Endothelial cell of umbilical vein (primary cell): ENCODE results near the gene SDHB. TPM values are rescaled to one million over a fixed set of nuclear protein-coding genes. Genes with fewer than 3 reads are reported as not detected.

Experiments
- BruUV-seq: library from RNA; stranded (reverse); fragments of 400-500 nt; replicated peaks from 2 replicates; lab custom pipeline; 2021; lab: Mats Ljungman, UMichigan
- CTCF ChIA-PET: fragments of 300-600, 350-600 bp; sonication (Branson Sonifier 250); formaldehyde crosslinking; loops from one replicate; lab custom pipeline; 2021; ENCODE audit warnings: antibody characterized with exemption, inconsistent platforms; lab: Charles Lee
- POLR2A ChIA-PET: fragments of 300-600, 350-600 bp; sonication (Branson Sonifier 250); formaldehyde crosslinking; loops from one replicate; lab custom pipeline; 2021; ENCODE audit warnings: antibody characterized with exemption, inconsistent platforms; lab: Charles Lee
- DNase-seq: peaks from one replicate; pipeline ENCODE4 v3.0.0-alpha.2; 2011; ENCODE audit warnings: low read depth, low spot score
- FAIRE-seq: peaks from 2 replicates; lab custom pipeline; 2011; peaks lifted over from hg19 to GRCh38; lab: Jason Lieb, UNC
- H2AFZ ChIP-seq: 2 replicates; pipeline ENCODE4 v1.6.0; 2012; ENCODE audit warnings: low read depth, low read length, control low read depth, inconsistent platforms
- H3K27ac ChIP-seq: 2 replicates; pipeline ENCODE4 v1.5.1; 2011; ENCODE audit warnings: low read depth, mild to moderate bottlenecking, control low read depth, low read length, moderate library complexity; ENCODE audit not compliant: insufficient read depth
- H3K27me3 ChIP-seq, 2 experiments: 2 replicates each; pipeline versions ENCODE4 v1.6.0 to v1.6.1; 2011; ENCODE audit warnings: low read length in 2 of 2, mixed read lengths in 1 of 2; ENCODE audit not compliant: control insufficient read depth in 2 of 2, insufficient read depth in 2 of 2
- H3K36me3 ChIP-seq, 2 experiments: 2 replicates in 1 of 2; 3 replicates in 1 of 2; pipeline ENCODE4 v1.5.1; 2011; ENCODE audit warnings: low read length in 2 of 2, mild to moderate bottlenecking in 1 of 2, moderate library complexity in 1 of 2; ENCODE audit not compliant: control insufficient read depth in 2 of 2, insufficient read depth in 2 of 2; ENCODE audit errors: extremely low read depth in 1 of 2
- H3K4me1 ChIP-seq: 3 replicates; pipeline ENCODE4 v1.5.1; 2011; ENCODE audit warnings: mild to moderate bottlenecking, low read length; ENCODE audit not compliant: control insufficient read depth, insufficient read depth; ENCODE audit errors: extremely low read depth
- H3K4me2 ChIP-seq: 2 replicates; pipeline ENCODE4 v1.6.1; 2011; ENCODE audit warnings: low read length, control low read depth, mixed read lengths; ENCODE audit not compliant: insufficient read depth
- H3K4me3 ChIP-seq, 3 experiments: fragments of 200-600 bp in 1 of 3; sonication (generic), shearing (Covaris generic) in 1 of 3; replicated peaks in 1 of 3; 2 replicates each; pipeline ENCODE4 v1.5.1; 2011 to 2016; ENCODE audit warnings: control low read depth in 3 of 3, low read length in 3 of 3, mild to moderate bottlenecking in 2 of 3, inconsistent platforms in 1 of 3, low read depth in 1 of 3, moderate library complexity in 1 of 3; ENCODE audit not compliant: insufficient read depth in 1 of 3
- H3K79me2 ChIP-seq: 2 replicates; pipeline ENCODE4 v1.6.0; 2012; ENCODE audit warnings: low read length, inconsistent platforms; ENCODE audit not compliant: control insufficient read depth, insufficient read depth
- H3K9ac ChIP-seq: replicated peaks from 2 replicates; pipeline ENCODE3; 2011; ENCODE audit warnings: low read length, control low read depth; ENCODE audit not compliant: insufficient read depth; ENCODE audit errors: extremely low read depth
- H3K9me1 ChIP-seq: replicated peaks from 3 replicates; pipeline ENCODE4 v1.6.0; 2011; ENCODE audit warnings: mild to moderate bottlenecking, low read length; ENCODE audit not compliant: control insufficient read depth, insufficient read depth; ENCODE audit errors: extremely low read depth
- H3K9me3 ChIP-seq: replicated peaks from 2 replicates; pipeline ENCODE4 v1.5.1; 2012; ENCODE audit warnings: low read length, inconsistent platforms; ENCODE audit not compliant: control insufficient read depth, insufficient read depth
- H4K20me1 ChIP-seq: replicated peaks from 2 replicates; pipeline ENCODE3; 2011; ENCODE audit warnings: mild to moderate bottlenecking, low read length; ENCODE audit not compliant: control insufficient read depth, insufficient read depth; ENCODE audit errors: extremely low read depth
- EZH2 ChIP-seq: IDR thresholded peaks from 2 replicates; pipeline ENCODE4 v1.6.1; 2012; ENCODE audit warnings: borderline replicate concordance, low read depth, mild to moderate bottlenecking, moderate library complexity, low read length, inconsistent platforms; ENCODE audit not compliant: severe bottlenecking
- FOS ChIP-seq: IDR thresholded peaks from 2 replicates; pipeline ENCODE4 v1.6.1; 2011; ENCODE audit warnings: mild to moderate bottlenecking, low read length, moderate library complexity, borderline replicate concordance; ENCODE audit not compliant: insufficient read depth
- JUN ChIP-seq: IDR thresholded peaks from 2 replicates; pipeline ENCODE4 v1.6.1; 2011; ENCODE audit warnings: borderline replicate concordance, low read depth; ENCODE audit not compliant: insufficient read length, insufficient read depth
- MYC ChIP-seq: IDR thresholded peaks from one replicate; pipeline ENCODE4 v1.6.1; 2011; ENCODE audit warnings: mild to moderate bottlenecking, low read depth, low read length
- POLR2A ChIP-seq: IDR thresholded peaks from 2 replicates; pipeline ENCODE4 v1.6.1; 2012; ENCODE audit warnings: low read depth, mild to moderate bottlenecking, control low read depth, low read length
- POLR2AphosphoS5 ChIP-seq: IDR thresholded peaks from 2 replicates; pipeline ENCODE4 v1.6.1; 2012; ENCODE audit warnings: low read depth, mild to moderate bottlenecking, control low read depth, low read length, moderate library complexity; ENCODE audit not compliant: insufficient read depth
- dilution Hi-C: fragments of 300-500 bp; cut with MboI; formaldehyde crosslinking; loops from one replicate; pipeline ENCODE4 v1.15.0; 2019; ENCODE audit warnings: low sequenced_read_pairs; ENCODE audit not compliant: extremely low pct_ligation_motif_present
- intact Hi-C: fragments of 100-400 bp; cut with micrococcal nuclease; formaldehyde crosslinking; loops from one replicate; pipeline ENCODE4 v1.10.0; 2022
- polyA plus RNA-seq, 4 experiments: library from polyadenylated mRNA; depleted of rRNA in 3 of 4; stranded (reverse) in 3 of 4; unstranded in 1 of 4; fragments of >200 nt; gene quantifications; 2 replicates each; pipeline versions ENCODE4 v1.2.1 to v1.2.3, GENCODE V29; 2011 to 2012; ENCODE audit warnings: missing spikeins in 1 of 4
- total RNA-seq: library from RNA; stranded (reverse); gene quantifications from 2 replicates; pipeline ENCODE4 v1.2.3, GENCODE V29; 2021
- TF ChIP-seq, protein P1 (sequence below): IDR thresholded peaks from 2 replicates; pipeline ENCODE4 v1.6.1; 2011; ENCODE audit not compliant: insufficient read depth, insufficient read length

SDHB gene
- total and polyA plus RNA-seq, 2 donors (not counting 3 experiments of a cell fraction or from before 2014, with no cell fraction given) = 96.2 to 98.1 TPM

DNA sequence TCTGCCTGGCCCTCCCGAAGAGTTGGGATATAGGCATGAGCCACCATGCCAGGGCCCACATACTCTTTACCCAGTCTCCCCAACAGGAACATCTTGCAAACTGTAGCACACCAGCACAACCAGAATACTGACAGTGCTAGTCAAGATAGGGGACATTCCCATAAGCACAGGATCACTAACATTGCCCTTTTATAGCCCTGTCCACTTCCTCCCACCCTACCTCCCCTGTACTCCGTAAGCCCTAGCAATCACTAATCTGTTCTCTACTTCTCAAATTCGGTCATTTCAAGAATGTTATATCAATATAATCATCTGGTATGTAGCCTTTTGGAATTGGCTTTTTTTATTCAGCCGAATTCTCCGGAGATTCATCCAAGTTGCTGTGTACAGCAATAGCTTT, 5.9 kb downstream of the SDHB start:
- POLR2A ChIA-PET = interaction anchor here (0.7 kb wide), 1 partner anchor 80 kb away, joined by 3 read pairs; no protein-coding TSS in a partner anchor
- dilution Hi-C loops = no loop called here
- peaks cover 40% of the 10 kb centered on the region for H3K79me2 ChIP-seq

DNA sequence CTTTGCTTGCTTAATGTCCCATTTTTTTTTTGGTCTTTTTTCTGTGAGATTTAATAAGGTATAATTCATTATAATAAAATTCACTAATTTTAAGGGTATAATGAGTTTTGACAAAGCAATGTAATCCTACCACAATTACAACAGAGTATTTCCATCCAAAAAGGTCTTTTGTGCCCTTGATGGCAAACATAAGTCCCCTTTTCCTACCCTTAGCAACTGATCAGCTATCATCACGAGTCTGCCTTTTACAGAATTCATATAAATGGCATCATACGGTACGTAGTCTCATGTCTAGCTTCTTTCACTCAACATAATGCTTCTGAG, 7.5 kb downstream of the SDHB start:
- peaks cover 3% of the 10 kb centered on the region for H3K4me1 ChIP-seq
- H3K27me3 ChIP-seq = no peaks in the 10 kb centered on the region
- no TSS peak for BruUV-seq
- CTCF ChIA-PET = interaction anchor here (0.7 to 5.5 kb wide), 16 partner anchors 13 to 425 kb away, joined by 3 to 85 read pairs (median 4); no protein-coding TSS in a partner anchor
- intact Hi-C loops = loop anchor here (1.0 kb wide), 3 partner anchors 83 to 425 kb away; no protein-coding TSS in a partner anchor
- no peak for FAIRE-seq
- no peaks in the 10 kb centered on the region for H3K9me1 ChIP-seq
- dilution Hi-C loops = no loop called here
- H2AFZ ChIP-seq = no peak overlapping the region
- peaks cover 27% of the 10 kb centered on the region for H3K79me2 ChIP-seq
- POLR2A ChIA-PET = interaction anchor here (0.6 kb wide), 1 partner anchor 39 kb away, joined by 3 read pairs; no protein-coding TSS in a partner anchor
- DNase-seq = no peak
- no peaks in the 10 kb centered on the region for H4K20me1 ChIP-seq
- no peak for TF ChIP-seq POLR2A
- no peak overlapping the region for H3K4me3 ChIP-seq
- no peaks in the 10 kb centered on the region for H3K9me3 ChIP-seq
- H3K36me3 ChIP-seq = peaks cover 12 to 13% of the 10 kb centered on the region in 2 experiments
- H3K4me2 ChIP-seq = no peak overlapping the region
- H3K9ac ChIP-seq = no peak overlapping the region
- no peak overlapping the region for H3K27ac ChIP-seq

More for the DNA sequence above, 5.9 kb downstream of the SDHB start:
- BruUV-seq = no TSS peak
- CTCF ChIA-PET = interaction anchor here (0.9 to 5.5 kb wide), 3 partner anchors 25 to 97 kb away, joined by 3 to 85 read pairs (median 5); no protein-coding TSS in a partner anchor
- no peak for DNase-seq
- H3K4me3 ChIP-seq = no peak overlapping the region
- TF ChIP-seq JUN (no peak), FOS (no peak), MYC (no peak), POLR2AphosphoS5 (no peak), EZH2 (no peak)
- TF ChIP-seq, protein P1, sequence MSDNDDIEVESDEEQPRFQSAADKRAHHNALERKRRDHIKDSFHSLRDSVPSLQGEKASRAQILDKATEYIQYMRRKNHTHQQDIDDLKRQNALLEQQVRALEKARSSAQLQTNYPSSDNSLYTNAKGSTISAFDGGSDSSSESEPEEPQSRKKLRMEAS = no peak
- no peak overlapping the region for H2AFZ ChIP-seq
- intact Hi-C loops = no loop called here
- H3K4me1 ChIP-seq = peaks cover 6% of the 10 kb centered on the region
- H3K9me3 ChIP-seq = no peaks in the 10 kb centered on the region
- no peaks in the 10 kb centered on the region for H4K20me1 ChIP-seq
- peaks cover 10 to 12% of the 10 kb centered on the region in 2 experiments for H3K36me3 ChIP-seq
- no peaks in the 10 kb centered on the region for H3K9me1 ChIP-seq
- H3K9ac ChIP-seq = no peak overlapping the region
- no peak overlapping the region for H3K4me2 ChIP-seq
- H3K27ac ChIP-seq = no peak overlapping the region
- H3K27me3 ChIP-seq = no peaks in the 10 kb centered on the region
- no peak for FAIRE-seq
